ENCODE results near the gene STKLD1. TPM values are rescaled to one million over a fixed set of nuclear protein-coding genes. Genes with fewer than 3 reads are reported as not detected.
"Not testable (repeated sequence)": the region's sequence is repeated elsewhere in the genome, so short reads cannot be mapped to it uniquely, and the experiment has no call there.

STKLD1 gene
- total RNA-seq, 4 donors from 2014 or later: 0.94 TPM; not detected in 3

DNA sequence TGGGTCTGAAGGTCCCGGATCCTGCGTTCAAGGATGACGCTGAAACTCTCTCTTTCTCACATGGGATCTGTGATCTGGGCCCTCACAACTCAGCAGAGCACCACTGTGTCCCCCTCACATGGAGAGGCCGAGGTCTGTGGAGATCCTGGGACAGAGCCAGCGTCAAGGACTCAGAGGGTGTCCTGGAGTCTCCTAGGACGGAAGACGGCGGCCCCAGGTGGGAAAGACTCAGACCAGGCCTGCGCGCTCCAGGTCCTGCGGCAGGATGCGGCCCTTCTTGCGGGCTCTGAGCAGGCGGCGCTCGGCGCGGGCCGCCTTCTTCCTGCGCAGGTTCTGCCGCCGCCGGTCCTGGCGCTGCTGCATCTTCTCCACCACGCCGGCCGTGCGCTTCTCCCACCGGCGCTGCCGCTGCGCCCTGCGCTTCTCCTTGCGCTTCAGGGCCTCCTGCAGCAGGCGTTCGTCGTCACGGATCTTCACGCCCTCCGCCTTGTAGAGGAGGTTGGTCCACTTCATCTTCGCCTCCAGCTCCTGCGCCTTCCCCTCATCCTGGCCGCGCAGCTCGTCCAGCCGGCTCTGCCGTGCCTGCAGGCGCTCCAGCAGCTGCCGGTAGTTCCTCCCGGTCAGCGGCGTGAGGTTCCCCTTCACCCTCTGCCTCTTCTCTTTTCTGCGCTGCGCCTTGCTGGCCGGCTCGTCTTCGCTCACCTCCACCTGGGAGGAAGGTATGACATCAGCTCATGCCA, 44.4 kb upstream of the STKLD1 start:
- Histone ChIP-seq H3K9me3 (no peaks in the 10 kb centered on the region), H3K4me1 (peaks cover 0 to 37% (median 7%) of the 10 kb centered on the region in 4 donors), H3K4me3 (no peak overlapping the region), H3K27me3 (no peaks in the 10 kb centered on the region), H3K27ac (no peak overlapping the region), H3K36me3 (peaks cover 0 to 33% (median 0%) of the 10 kb centered on the region in 3 donors)
- TF ChIP-seq POLR2A (IDR thresholded peaks at IDR 0.05): no peak
- TF ChIP-seq, protein P1, sequence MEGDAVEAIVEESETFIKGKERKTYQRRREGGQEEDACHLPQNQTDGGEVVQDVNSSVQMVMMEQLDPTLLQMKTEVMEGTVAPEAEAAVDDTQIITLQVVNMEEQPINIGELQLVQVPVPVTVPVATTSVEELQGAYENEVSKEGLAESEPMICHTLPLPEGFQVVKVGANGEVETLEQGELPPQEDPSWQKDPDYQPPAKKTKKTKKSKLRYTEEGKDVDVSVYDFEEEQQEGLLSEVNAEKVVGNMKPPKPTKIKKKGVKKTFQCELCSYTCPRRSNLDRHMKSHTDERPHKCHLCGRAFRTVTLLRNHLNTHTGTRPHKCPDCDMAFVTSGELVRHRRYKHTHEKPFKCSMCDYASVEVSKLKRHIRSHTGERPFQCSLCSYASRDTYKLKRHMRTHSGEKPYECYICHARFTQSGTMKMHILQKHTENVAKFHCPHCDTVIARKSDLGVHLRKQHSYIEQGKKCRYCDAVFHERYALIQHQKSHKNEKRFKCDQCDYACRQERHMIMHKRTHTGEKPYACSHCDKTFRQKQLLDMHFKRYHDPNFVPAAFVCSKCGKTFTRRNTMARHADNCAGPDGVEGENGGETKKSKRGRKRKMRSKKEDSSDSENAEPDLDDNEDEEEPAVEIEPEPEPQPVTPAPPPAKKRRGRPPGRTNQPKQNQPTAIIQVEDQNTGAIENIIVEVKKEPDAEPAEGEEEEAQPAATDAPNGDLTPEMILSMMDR (IDR thresholded peaks at IDR 0.05): no peak
- peak in 1 of 3 donors; percentile 42 for DNase-seq

DNA sequence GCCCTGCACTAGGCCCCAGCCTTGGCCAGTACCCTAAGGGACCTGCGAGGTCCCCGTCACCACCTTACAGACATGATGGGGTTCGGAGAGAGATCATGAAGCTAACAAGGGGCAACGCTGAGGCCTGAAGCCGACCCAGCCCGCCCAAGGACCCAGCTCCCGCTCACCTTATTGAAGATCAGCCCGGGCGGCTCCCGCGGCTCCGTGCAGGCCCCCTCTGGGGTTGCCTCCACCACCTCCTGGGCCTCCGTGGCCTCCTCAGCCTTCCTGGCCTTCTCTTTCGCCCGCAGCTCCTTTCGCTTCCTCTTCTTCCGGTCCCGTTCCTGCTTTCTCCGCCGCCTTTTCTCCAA, 43.8 kb upstream of the STKLD1 start:
- H3K36me3 ChIP-seq: peaks cover 0 to 33% (median 0%) of the 10 kb centered on the region in 3 donors
- peak in 1 of 3 donors; percentile 41 for DNase-seq
- TF ChIP-seq, protein P1 (IDR thresholded peaks at IDR 0.05): no peak
- no peak for TF ChIP-seq POLR2A (IDR thresholded peaks at IDR 0.05)
- H3K27ac ChIP-seq: no peak overlapping the region
- no peaks in the 10 kb centered on the region for H3K27me3 ChIP-seq
- no peak overlapping the region for H3K4me3 ChIP-seq
- H3K9me3 ChIP-seq: no peaks in the 10 kb centered on the region
- peaks cover 0 to 38% (median 7%) of the 10 kb centered on the region in 4 donors for H3K4me1 ChIP-seq

DNA sequence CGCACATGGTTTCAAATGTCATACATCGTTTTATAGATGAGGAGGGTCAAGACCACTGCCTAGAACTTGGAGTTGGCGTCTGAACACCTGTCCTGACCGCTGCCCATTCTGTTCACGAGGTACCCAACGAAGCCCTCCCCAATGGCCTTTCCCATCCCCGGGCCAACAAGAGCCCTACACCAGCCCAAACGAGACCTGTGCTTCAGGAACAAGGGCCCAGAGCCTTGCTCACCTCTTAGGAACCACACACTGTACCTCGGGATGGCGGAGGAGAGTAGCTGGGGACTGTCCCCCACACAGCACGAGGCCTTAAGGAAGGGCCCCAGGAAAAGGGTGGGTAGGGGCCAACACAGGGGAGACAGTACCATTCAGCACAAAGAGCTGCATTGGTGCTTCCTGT, 43.2 kb upstream of the STKLD1 start:
- H3K27ac ChIP-seq: peak overlapping the region in 3 of 4 donors; percentile 48 to 77 (median 68)
- peaks cover 0 to 33% (median 0%) of the 10 kb centered on the region in 3 donors for H3K36me3 ChIP-seq
- peaks cover 0 to 38% (median 7%) of the 10 kb centered on the region in 4 donors for H3K4me1 ChIP-seq
- H3K27me3 ChIP-seq: no peaks in the 10 kb centered on the region
- H3K4me3 ChIP-seq: no peak overlapping the region
- peak in 1 of 3 donors; percentile 30 for DNase-seq
- no peak for TF ChIP-seq POLR2A (IDR thresholded peaks at IDR 0.05)
- TF ChIP-seq, protein P1 (IDR thresholded peaks at IDR 0.05): no peak
- no peaks in the 10 kb centered on the region for H3K9me3 ChIP-seq

DNA sequence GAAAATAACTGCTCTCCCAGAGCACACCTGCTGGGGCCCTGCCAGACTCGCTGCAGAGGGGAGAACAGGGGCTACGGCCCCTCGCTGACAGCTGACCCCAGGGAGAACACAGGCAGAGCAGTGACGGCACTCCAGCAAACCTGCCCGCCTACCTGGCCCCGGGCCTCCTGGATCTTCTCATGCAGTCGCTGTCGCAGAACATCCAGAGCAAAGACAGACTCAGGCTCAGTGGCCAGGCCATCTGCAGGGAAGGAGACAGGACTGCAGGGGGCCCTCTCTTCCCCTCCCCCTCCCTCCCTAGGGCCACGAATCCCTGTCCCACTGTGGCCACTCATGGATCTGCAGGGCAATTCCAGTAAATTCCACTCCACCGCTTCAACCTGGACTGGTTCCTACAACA, 42.6 kb upstream of the STKLD1 start:
- Histone ChIP-seq H3K27me3 (no peaks in the 10 kb centered on the region), H3K27ac (peak overlapping the region in 3 of 4 donors; percentile 48 to 77 (median 68)), H3K9me3 (no peaks in the 10 kb centered on the region), H3K4me3 (peak overlapping the region in 2 of 4 donors; percentile 13 to 15), H3K36me3 (peaks cover 0 to 33% (median 0%) of the 10 kb centered on the region in 3 donors), H3K4me1 (peaks cover 0 to 38% (median 7%) of the 10 kb centered on the region in 4 donors)
- peak in 1 of 3 donors; percentile 46 for DNase-seq
- no peak for TF ChIP-seq POLR2A (IDR thresholded peaks at IDR 0.05)
- TF ChIP-seq, protein P1 (IDR thresholded peaks at IDR 0.05): no peak

DNA sequence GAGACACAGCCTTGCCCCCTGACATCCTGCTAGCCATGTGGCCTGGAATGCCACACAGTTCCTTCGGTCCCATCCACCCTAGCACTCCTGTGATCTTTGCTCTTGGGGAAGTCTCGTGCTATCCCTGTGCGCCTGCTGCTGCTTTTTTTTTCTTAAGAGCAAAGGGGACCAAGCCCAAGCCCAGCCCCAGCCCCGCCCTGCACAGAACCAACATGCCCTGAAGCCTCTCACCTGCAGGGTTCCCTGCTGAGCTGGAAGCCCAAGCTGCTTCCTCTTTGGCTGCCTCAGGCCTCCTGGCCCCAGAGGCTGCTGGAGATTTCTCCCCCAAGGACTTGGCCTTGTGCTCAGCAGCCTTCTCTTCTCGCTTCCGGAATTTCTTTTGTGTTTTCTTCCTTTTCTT, 42.0 kb upstream of the STKLD1 start:
- H3K27me3 ChIP-seq: no peaks in the 10 kb centered on the region
- peak overlapping the region in 3 of 4 donors; percentile 48 to 77 (median 74) for H3K27ac ChIP-seq
- peaks cover 0 to 34% (median 7%) of the 10 kb centered on the region in 4 donors for H3K4me1 ChIP-seq
- TF ChIP-seq POLR2A (IDR thresholded peaks at IDR 0.05): peak in 1 of 2 donors; percentile 72
- TF ChIP-seq, protein P1 (IDR thresholded peaks at IDR 0.05): peak in 3 of 6 experiments; percentile 65 to 68 (median 66)
- no peaks in the 10 kb centered on the region for H3K9me3 ChIP-seq
- peak overlapping the region in 2 of 4 donors; percentile 81 to 92 for H3K4me3 ChIP-seq
- H3K36me3 ChIP-seq: peaks cover 0 to 33% (median 0%) of the 10 kb centered on the region in 3 donors
- DNase-seq: peak in 2 of 3 donors; percentile 88 to 89

DNA sequence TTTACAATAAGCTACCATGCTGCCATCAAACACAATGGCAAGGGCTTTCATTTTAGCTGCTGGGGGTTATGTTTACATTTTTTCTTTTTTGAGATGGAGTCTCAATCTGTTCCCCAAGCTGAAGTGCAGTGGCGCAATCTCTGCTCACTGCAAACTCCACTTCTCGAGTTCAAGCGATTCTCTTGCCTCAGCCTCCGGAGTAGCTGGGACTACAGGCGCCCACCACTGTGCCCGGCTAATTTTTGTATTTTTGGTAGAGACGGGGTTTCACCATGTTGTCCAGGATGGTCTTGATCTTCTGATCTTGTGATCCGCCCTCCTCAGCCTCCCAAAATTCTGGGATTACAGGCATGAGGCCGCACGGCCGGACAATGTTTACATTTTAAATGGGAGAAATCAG, 41.3 kb upstream of the STKLD1 start:
- peaks cover 0 to 33% (median 0%) of the 10 kb centered on the region in 3 donors for H3K36me3 ChIP-seq
- H3K27me3 ChIP-seq, H3K9me3 ChIP-seq: not testable (repeated sequence)
- H3K27ac ChIP-seq: peak overlapping the region in 3 of 4 donors; percentile 74 to 77 (median 75)
- peaks cover 0 to 31% (median 7%) of the 10 kb centered on the region in 4 donors for H3K4me1 ChIP-seq
- peak overlapping the region; percentile 67 to 92 (median 76) for H3K4me3 ChIP-seq
- DNase-seq: peak in 1 of 3 donors; percentile 30
